Amniotic stem cell (primary cell): ENCODE results near the gene B3GLCT.
"Not testable (repeated sequence)": the region's sequence is repeated elsewhere in the genome, so short reads cannot be mapped to it uniquely, and the experiment has no call there.

Experiments used
- DNase-seq: peaks from one replicate; lab custom pipeline; 2025; lab: John Stamatoyannopoulos, UW

The B3GLCT gene

DNA sequence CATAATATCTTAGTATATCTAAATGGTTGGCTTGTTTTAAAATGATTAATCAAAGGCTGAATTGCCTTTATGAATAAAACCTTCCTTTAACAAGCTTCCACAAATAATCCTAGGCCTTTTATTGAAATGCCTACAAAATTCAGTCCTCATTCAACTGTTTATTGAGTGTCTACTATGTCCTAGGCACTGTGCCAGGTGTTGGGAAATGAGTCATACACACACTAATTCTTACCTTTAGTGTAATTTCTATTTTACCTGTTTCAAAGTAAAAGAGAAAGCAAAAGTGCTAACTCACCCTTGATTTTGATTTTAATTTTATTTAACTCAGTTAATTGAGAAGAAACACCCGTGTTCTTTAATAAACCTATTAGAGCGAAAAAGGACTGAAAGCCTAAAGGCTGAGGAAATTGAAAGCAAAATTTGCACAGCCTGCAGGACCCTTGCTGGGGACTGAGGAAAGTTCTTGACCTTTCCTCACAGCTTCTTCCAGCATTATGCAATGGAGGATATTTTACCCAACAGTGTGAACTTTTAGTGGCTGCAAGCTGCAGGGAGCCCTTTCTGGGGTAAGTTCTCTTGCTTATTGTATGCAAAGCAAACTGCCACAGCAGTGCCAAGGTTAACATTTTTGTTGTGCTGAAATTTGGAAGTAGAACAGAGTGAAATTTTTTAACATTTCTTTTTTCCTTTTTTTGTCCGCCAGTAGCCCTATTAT is 83.1 kb downstream of the B3GLCT start:
- no peak for DNase-seq

GRCh38 chr13:31286930-31287329 is 87.2 kb downstream of the B3GLCT start:
- DNase-seq = no peak

DNA sequence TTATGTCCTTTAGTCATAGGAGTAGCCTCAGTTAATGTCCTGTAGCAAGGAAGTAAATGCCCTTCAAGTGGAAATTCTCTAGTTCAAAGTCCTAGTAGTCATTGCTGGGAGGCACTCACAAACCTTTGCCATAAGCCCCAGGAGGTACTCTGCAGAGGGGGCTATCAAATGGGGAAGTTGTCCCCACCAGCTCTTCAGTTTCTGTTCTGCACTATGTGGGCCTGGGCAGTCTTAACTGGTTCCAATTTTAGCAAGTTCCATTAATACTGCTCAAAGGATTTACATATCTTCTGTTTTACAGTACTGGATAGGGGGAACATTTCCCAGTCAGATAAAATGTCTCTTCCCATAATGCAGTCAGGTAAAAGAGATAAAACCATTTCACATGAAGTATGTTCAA is 101.3 kb downstream of the B3GLCT start:
- DNase-seq = no peak

GRCh38 chr13:31310356-31310755 is 110.6 kb downstream of the B3GLCT start:
- no peak for DNase-seq

DNA sequence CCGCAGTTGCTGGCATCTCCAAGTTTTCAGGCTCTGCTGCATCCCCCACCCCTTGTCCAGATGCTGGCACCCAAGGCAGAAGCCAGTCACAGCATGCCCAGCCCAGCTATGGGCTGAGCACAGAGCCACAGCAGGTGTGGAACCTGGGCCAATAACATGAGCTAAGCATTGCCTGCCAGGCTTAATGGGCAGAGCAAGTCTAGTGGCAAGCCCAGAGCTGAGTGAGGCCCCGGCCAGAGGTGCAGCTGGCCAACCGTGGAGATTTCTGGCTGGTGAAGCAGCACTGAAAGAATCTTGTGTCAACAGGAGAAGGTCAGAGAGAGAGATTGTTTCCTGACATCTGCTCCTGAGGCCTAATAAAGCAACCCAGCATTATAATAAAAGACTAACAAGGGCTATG is 111.0 kb downstream of the B3GLCT start:
- no peak for DNase-seq

DNA sequence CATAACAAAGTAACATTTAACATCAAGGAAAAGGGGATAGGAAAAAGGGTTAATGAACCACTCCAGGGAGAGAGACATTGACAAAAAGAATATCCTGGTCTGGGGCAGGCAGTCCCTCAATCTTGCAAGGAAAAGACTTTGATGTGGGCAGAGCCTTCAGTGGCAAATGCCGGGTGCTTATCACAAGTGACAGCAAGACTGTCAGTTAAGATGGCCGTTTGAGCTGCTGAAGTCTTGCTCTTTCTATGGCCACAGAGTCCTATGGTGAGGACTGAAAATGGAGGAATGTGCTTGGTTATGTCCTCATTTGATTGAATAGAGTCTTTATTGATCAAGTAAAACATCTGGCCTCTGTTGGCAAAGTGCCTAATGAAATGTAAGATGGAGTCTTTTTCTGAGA is 112.1 kb downstream of the B3GLCT start:
- DNase-seq = no peak

GRCh38 chr13:31314961-31315360 is 115.2 kb downstream of the B3GLCT start:
- DNase-seq = no peak

DNA sequence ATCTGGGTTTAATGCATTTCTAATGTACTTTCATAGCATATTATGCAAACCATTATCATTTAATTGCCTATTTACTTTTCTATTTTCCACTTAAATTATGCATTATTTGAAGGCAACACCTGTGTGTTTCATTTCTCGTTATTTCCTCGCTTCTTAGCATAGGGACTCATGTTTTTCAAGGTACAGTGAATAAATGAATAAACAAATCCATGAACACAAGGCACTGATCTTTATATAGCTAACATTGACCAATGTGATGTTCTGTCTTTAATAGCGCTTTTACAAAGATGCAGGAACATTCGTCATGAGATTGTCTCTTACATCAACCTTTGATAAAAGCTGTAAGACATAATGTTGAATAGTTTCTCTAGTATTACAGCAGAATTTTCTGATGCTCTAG is 121.2 kb downstream of the B3GLCT start:
- no peak for DNase-seq

- DNase-seq = no peak
Measured at GRCh38 chr13:31321457-31321856, 121.7 kb downstream of the B3GLCT start.

DNA sequence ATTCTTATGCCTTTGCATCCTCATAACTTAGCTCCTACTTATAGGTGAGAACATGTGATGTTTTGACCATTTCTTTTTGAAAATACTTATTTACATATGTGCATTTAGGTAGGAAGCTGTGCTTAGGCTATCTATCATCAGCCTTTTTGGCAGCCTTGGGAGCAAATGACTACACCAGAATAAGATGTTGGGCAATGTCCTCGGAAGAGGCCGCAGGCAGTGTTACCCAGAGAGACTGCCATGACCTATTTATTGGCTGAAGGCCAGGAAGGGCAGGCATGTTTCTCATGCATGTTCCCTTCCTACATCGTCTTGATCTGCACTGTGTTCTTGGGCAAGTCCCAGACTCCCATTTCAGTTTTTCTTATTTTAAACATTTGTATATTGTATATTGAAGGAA is 122.3 kb downstream of the B3GLCT start:
- DNase-seq = no peak

DNA sequence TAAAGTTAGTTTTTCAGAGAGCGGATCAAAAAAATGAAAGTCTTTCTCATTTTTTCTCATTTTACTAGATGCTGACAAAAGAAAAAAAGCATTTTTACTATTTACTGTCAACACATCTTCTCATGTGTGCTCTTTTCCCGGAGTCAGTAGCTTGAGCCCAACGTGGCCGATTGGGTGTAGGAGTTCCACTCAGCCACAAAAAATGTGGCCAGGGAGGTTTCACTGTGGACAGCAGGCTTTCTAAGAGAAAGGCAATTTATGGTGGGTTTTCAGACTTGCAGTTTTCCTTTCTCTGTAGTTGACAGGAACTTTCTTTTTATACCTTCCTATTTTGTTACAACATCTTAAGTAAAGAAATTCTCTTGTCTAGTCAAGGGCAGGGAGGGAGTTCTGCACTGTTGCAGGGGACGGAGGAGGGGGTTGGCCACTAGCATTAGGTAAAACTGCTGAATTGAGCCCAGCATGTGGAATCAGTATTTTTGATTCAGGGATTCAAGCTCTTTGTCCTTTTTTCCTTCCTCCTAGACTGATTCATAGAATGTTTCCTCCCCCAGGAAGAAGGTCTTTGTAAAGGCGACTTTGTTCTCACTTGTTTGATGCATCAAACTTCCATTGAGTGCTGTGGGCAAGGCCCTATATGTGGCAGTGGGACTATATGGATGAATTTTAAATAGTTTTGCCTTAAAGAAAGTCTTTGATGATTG is 123.1 kb downstream of the B3GLCT start:
- DNase-seq = no peak

- no peak for DNase-seq
Measured at GRCh38 chr13:31327182-31327860, 127.5 kb downstream of the B3GLCT start.

GRCh38 chr13:31328549-31329235 is 128.9 kb downstream of the B3GLCT start:
- DNase-seq = no peak

GRCh38 chr13:31330236-31330635 is 130.5 kb downstream of the B3GLCT start:
- no peak for DNase-seq

DNA sequence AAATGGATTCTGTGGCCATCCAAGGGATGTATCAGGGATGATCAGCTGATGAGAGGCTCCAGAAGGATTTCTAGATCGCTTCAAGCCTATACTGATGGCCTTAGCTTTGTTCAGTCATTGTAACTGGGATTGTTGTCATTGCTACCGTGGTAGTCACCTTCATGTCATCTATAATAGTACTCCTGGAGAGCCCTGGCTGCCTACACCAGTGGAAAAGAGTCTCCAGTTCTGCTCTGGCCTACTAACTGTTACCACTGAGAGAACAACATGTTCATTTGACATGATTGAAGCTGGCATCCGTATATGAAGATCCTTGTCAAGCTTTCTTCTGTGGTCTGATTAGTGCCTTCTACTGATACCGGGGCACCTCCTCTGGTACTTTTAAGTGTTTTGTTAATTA is 131.3 kb downstream of the B3GLCT start:
- no peak for DNase-seq

DNA sequence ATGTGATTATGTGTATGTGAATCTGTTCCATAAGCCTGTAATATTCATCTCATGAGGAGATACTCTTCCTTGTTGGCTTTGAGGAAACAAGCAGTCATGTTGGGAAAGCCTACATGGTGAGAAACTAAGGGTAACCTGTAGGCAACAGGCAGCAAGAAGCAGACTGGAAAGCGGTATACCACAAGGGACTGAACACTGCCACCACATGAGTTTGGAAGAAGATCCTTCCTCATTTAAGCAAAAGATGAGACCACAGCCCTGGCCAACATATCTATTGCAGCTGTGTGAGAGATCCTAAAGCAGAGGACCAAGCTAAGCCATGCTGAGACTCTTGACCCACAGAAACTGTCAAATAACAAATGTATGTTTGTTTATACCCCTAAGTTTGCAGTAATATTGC is 134.8 kb downstream of the B3GLCT start:
- DNase-seq = no peak

DNA sequence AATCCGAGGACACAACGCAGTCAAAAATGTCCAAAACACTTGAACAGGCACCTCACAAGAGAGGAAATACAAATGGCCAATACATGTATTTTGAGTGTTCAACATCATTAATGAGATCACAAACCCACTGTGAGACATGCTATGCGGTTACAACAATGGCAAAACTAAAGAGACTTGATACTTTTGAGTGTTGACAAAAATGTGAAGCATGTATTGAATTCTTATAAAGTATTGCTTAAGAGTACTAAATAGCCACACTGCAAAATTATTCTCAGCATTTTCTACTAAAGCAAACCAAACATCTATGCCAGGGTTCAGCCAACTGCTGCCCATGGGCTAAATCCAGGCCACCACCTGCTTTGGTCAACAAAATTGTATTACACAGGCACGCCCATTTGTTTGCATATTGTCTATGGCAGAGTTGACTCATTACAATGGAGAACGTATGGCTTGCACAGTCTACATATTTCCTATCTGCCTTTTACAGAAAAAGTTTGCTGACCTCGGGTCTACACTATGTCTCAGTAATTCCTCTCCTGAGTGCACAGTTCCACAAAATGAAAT is 135.3 kb downstream of the B3GLCT start:
- no peak for DNase-seq

GRCh38 chr13:31339616-31340015 is 139.8 kb downstream of the B3GLCT start:
- DNase-seq = not testable (repeated sequence)

DNA sequence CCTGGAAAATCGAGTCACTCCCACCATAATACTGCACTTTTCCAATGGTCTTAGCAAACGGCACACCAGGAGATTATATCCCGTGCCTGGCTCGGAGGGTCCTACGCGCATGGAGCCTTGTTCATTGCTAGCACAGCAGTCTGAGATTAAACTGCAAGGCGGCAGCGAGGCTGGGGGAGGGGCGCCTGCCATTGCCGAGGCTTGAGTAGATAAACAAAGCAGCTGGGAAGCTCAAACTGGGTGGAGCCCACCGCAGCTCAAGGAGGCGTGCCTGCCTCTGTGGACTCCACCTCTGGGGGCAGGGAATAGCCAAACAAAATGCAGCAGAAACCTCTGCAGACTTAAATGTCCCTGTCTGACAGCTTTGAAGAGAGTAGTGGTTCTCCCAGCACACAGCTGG is 141.1 kb downstream of the B3GLCT start:
- DNase-seq = not testable (repeated sequence)

DNA sequence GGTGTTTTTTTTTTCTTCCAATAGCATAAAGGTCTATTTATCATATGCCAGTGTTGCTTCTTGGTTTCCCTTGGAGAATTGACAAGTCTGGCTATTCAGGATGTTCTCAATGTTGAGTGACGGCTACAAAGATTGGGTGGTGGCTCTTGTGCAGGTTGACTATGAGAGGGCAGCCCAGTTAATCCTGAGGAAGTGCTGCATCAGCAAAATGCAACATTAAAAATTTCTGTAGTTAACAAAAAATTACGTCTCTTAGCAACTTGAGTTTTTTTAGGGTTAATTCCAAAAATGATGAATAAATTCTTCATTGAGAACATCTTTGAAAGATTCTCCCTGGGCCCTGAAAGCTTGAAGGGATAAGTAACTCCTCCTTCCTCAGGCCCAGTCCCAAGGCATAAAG is 147.1 kb downstream of the B3GLCT start:
- DNase-seq = no peak

GRCh38 chr13:31349156-31349555 is 149.4 kb downstream of the B3GLCT start:
- no peak for DNase-seq

GRCh38 chr13:31350560-31350959 is 150.8 kb downstream of the B3GLCT start:
- DNase-seq = no peak
